ENCODE measurements around the gene TUBE1.

- TF ChIP-seq CTCF (conservative IDR thresholded peaks at IDR 0.05; ENCODE audit: low read depth, low read length): no peak
- no peak for TF ChIP-seq POLR2A (IDR thresholded peaks at IDR 0.05; ENCODE audit: low read depth, low read length)
- TF ChIP-seq RFX5 (IDR thresholded peaks at IDR 0.05; ENCODE audit: low read depth, low read length): no peak
- TF ChIP-seq RAD21 (IDR thresholded peaks at IDR 0.05; ENCODE audit: low read length): no peak
- TF ChIP-seq ELK1 (IDR thresholded peaks at IDR 0.05; ENCODE audit: borderline replicate concordance, low read depth, low read length): no peak
- no peak for TF ChIP-seq MXI1 (IDR thresholded peaks at IDR 0.05; ENCODE audit: borderline replicate concordance, low read depth, low read length)
- TF ChIP-seq RCOR1 (IDR thresholded peaks at IDR 0.05; ENCODE audit: insufficient replicate concordance, low read length): no peak
- TF ChIP-seq MAFK (IDR thresholded peaks at IDR 0.05; ENCODE audit: low read depth, low read length): no peak
- TF ChIP-seq FOS (IDR thresholded peaks at IDR 0.05; ENCODE audit: low read depth, low read length): no peak
Measured at GRCh38 chr6:112130878-112131277, 43.6 kb upstream of the TUBE1 start.

All from IMR-90 (cell line).